NCI-H345 (cell line): ENCODE results near the gene LASP1NB.
"Not testable (repeated sequence)": the region's sequence is repeated elsewhere in the genome, so short reads cannot be mapped to it uniquely, and the experiment has no call there.

Experiments used
- DNase-seq: peaks from one replicate; lab custom pipeline; 2025; lab: John Stamatoyannopoulos, UW

The LASP1NB gene

DNA sequence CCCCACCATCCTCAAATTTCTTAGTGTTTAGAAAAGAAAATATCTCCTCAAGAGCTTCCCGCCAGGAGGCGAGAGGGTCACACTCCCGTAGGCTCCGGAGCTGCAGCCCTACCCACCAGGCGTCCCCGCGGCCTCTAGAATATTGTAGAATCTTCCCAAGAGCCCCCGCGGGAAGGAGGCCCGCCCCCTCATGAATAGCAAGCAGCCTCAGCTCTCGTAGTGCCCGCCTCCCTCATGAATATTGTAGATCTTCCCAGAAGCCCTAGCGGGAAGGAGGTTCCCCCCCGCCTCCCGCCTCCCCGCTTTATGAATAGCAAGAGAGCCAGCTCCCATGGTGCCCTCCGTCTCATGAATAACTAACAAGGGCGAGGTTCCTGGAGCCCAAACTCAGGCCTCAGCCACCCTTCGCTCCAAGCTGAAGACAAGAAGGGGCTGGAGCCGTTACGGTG lies 41.9 kb downstream of the LASP1NB start, which contains the start of gene FBXO47:
TSS of gene FBXO47 (minus strand) at position 114 of the 449 bp plus-strand sequence. CDS start 4,378 bp downstream, outside the sequence.
- DNase-seq: no peak

DNA sequence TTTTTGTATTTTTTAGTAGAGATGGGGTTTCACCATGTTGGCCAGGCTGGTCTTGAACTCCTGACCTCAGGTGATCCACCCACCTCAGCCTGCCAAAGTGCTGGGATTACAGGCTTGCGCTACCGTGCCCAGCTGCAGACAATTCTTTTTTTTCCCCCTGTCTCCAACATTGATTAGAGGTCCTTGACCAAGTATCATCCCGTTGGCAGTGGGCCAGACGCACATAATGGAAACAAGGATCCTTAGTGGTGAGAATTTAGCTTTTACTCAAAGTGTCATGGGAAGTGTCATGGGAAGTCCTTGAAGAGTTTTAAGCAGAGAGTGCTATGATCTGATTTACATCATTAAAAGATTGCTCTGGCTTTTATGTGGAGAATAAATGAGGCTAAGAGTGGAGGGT lies 43.9 kb downstream of the LASP1NB start:
- no peak for DNase-seq

DNA sequence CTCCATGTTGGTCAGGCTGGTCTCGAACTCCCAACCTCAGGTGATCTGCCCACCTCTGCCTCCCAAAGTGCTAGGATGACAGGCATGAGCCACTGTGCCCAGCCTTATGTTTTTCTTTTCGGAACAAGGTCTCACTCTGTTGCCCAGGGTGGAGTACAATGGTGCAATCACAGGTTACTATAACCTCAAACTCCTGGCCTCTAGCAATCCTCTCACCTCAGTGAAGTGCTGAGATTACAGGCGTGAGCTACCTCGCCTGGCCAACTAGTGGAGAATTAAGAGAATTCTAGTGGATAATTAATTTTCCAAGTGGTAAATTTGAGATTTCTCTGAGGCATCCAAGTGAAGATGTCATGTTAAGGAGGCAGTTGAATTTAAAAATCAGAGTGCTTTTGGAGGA lies 44.7 kb downstream of the LASP1NB start:
- DNase-seq: no peak

DNA sequence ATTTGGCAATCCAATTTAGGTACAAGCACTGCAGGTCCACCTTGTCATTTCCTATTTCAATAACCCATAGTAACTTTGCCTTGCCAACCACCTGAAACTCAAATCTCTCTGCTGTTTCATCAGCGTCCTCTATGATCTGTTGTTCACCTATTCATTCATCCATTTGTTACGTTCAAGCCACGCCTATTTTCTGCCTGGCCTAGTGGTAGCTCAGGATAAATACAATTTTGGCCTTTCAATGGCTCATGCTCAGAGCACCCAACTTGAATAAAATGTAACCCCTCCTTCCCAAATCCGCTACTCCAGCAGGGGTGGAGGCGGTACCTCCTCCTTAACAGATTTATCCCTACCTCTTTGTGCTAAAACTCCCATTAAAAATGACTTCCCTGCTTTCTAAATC lies 45.4 kb downstream of the LASP1NB start:
- DNase-seq: no peak

- not testable (repeated sequence) for DNase-seq
Measured at GRCh38 chr17:38976187-38976551, 50.8 kb downstream of the LASP1NB start.

DNA sequence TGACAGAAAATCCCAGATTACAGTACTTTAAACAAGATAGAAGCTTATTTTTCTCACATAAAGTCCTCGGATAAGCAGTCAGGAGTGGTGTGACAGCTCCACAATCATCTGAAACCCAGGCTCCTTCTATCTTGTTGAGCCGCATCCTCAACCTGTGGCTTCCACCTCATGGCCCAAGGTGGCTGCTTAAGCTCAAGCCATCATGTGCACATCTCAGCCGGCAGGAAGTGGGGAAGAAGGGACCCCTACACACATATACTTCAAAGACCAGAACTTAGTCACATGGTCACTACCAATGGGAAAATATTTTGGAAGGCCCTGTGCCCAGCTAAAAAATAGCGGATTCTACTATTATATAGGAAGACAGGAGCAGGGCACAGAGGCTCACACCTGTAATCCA lies 52.8 kb downstream of the LASP1NB start:
- DNase-seq: no peak
